Common myeloid progenitor, CD34-positive (primary cell): Measurements from ENCODE around the gene MINAR2.

ENCODE experiments used
- CTCF ChIA-PET: fragments of 350-600 bp; sonication (Branson Sonifier 250); formaldehyde crosslinking; loops from one replicate; lab custom pipeline; 2021; ENCODE audit warnings: antibody characterized with exemption; lab: Charles Lee
- POLR2A ChIA-PET: fragments of 350-600 bp; sonication (Branson Sonifier 250); formaldehyde crosslinking; loops from one replicate; lab custom pipeline; 2021; ENCODE audit warnings: antibody characterized with exemption; lab: Charles Lee
- DNase-seq, 3 donors: peaks; one replicate each; pipeline versions ENCODE4 v3.0.0 to v3.0.0-alpha.2; 2013
- H3K27ac ChIP-seq, 2 experiments: 1 replicate in 1 of 2; 2 replicates in 1 of 2; pipeline ENCODE4 v1.7.0; 2013; ENCODE audit warnings: inconsistent platforms in 2 of 2, low read length in 2 of 2, mild to moderate bottlenecking in 2 of 2, low read depth in 1 of 2, moderate library complexity in 1 of 2; ENCODE audit not compliant: severe bottlenecking in 2 of 2, insufficient read depth in 1 of 2, poor library complexity in 1 of 2
- H3K27me3 ChIP-seq, 5 experiments: replicated peaks in 2 of 5; 1 replicate in 3 of 5; 2 replicates in 2 of 5; pipeline versions ENCODE4 v1.6.1 to v1.7.0; 2013; ENCODE audit warnings: low read length in 4 of 5, mild to moderate bottlenecking in 2 of 5, moderate library complexity in 2 of 5, inconsistent platforms in 1 of 5; ENCODE audit not compliant: insufficient read depth in 5 of 5, control insufficient read depth in 4 of 5
- H3K36me3 ChIP-seq, 4 experiments: 1 replicate in 2 of 4; 2 replicates in 2 of 4; pipeline versions ENCODE4 v1.6.1 to v1.7.0; 2013; ENCODE audit warnings: low read length in 3 of 4, control low read depth in 1 of 4, mild to moderate bottlenecking in 1 of 4; ENCODE audit not compliant: control insufficient read depth in 4 of 4, insufficient read depth in 4 of 4
- H3K4me1 ChIP-seq, 4 experiments: 1 replicate in 3 of 4; 2 replicates in 1 of 4; pipeline versions ENCODE4 v1.6.1 to v1.7.1; 2013; ENCODE audit warnings: low read length in 3 of 4, mild to moderate bottlenecking in 3 of 4, control low read depth in 1 of 4, inconsistent platforms in 1 of 4, moderate library complexity in 1 of 4; ENCODE audit not compliant: control insufficient read depth in 4 of 4, insufficient read depth in 4 of 4; ENCODE audit errors: control extremely low read depth in 1 of 4
- H3K4me3 ChIP-seq, 7 experiments: 1 replicate in 4 of 7; 2 replicates in 3 of 7; pipeline versions ENCODE4 v1.5.1 to v1.7.0; 2013; ENCODE audit warnings: mild to moderate bottlenecking in 7 of 7, low read length in 6 of 7, moderate library complexity in 6 of 7, inconsistent platforms in 2 of 7, low read depth in 2 of 7, control low read depth in 1 of 7; ENCODE audit not compliant: insufficient read depth in 4 of 7, control insufficient read depth in 1 of 7; ENCODE audit errors: extremely low read depth in 1 of 7
- H3K9me3 ChIP-seq, 5 experiments: 1 replicate in 4 of 5; 2 replicates in 1 of 5; pipeline versions ENCODE4 v1.6.1 to v1.7.1; 2013; ENCODE audit warnings: low read length in 4 of 5, mild to moderate bottlenecking in 2 of 5, inconsistent platforms in 1 of 5, low read depth in 1 of 5, moderate library complexity in 1 of 5; ENCODE audit not compliant: control insufficient read depth in 4 of 5, insufficient read depth in 2 of 5; ENCODE audit errors: control extremely low read depth in 1 of 5
- WGBS: methylation state at CpG from one replicate; pipeline ENCODE4 v1.1.5; 2013; ENCODE audit not compliant: insufficient coverage; 5-methylcytosine and 5-hydroxymethylcytosine counted together

MINAR2 gene

DNA sequence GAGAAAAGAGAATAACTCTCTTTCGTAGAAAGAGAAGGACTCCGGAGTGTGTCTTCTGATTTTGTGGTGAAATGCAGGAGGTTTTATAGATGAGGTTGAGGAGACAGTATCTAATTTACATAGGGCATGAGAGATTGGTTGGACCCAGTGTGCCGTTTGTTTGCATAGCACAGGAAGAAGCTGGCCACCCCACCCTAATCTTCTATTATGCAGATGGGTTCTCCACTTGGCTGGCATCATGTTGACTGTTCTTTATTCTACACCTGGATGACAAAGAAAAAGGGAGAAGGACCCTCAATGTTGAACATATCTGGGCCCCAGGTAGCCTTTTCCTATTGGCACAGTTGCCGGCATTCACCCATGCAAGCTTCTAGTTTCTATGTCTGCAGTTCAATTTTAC, 23.2 kb upstream of the MINAR2 start:
- no peaks in the 10 kb centered on the region for H3K4me1 ChIP-seq
- H3K9me3 ChIP-seq, result no peaks in the 10 kb centered on the region
- no peak overlapping the region for H3K27ac ChIP-seq
- no peaks in the 10 kb centered on the region for H3K36me3 ChIP-seq
- no peak overlapping the region for H3K4me3 ChIP-seq
- H3K27me3 ChIP-seq, result no peaks in the 10 kb centered on the region
- DNase-seq, result no peak
- ChIA-PET POLR2A (no interaction called here), CTCF (no interaction called here)
- WGBS, result 93% methylated on average over 3 of the region's 4 CpGs

DNA sequence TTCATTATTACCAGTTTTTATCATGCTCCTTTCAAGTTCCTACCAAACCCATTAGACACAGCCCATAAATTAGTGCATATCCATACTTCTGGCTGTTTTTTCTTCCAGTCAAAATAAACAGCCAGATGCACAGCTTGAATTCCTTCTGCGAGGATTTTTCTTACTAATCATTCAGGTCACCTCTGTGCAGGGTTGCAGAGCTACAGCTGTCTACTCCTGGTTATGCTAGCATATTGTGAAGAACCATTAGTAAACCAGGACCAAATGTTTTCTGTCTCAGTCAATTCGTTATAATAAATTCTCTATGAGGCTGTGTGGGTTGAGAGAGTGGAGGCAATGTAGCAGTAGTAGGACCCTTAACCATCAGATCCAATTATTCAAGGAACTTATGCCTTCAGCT, 8.1 kb upstream of the MINAR2 start:
- H3K36me3 ChIP-seq, result no peaks in the 10 kb centered on the region
- H3K9me3 ChIP-seq, result no peaks in the 10 kb centered on the region
- no peak overlapping the region for H3K27ac ChIP-seq
- 100% methylated on average over 1 of the region's 2 CpGs for WGBS
- ChIA-PET POLR2A (no interaction called here), CTCF (interaction anchor here (1.3 kb wide), 1 partner anchor 28 kb away, joined by 3 read pairs; no protein-coding TSS in a partner anchor)
- no peaks in the 10 kb centered on the region for H3K4me1 ChIP-seq
- H3K4me3 ChIP-seq, result no peak overlapping the region
- DNase-seq, result no peak
- peaks cover 0 to 3% (median 0%) of the 10 kb centered on the region in 5 experiments for H3K27me3 ChIP-seq

DNA sequence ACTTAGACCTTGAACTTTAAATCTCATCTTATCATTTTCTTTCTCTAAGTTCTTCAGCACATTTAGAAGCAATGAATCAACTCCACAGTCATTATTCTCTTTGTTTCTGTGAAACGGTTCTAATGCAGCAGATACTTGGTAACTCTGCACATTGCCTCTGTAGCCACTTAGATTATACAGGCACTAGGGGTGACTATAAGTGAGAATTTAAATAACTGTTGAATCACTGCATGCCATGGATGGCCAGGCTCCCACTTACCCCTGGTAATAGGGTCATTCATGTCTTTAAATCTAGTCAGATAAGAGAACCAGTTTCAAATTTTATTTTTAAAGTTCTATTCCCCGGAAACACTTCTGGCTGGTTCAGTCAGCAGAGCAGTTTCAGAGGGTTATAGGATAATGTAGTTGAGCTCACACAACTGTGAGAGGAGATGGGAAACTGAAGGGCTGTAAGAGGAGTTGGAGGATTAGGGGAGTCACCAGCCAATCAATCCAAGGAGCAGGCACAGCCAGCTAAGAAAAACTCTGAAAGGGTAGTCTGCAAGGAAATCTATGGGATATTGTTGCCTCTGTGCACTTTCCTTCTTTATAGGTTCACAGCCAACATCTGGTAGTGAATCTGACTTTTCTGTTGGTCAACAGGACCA, 4.2 kb upstream of the MINAR2 start:
- no CpG with 5 or more reads among the region's 2 CpGs for WGBS
- CTCF ChIA-PET, result no interaction called here
- H3K4me3 ChIP-seq, result no peak overlapping the region
- H3K9me3 ChIP-seq, result no peaks in the 10 kb centered on the region
- peaks cover 0 to 3% (median 0%) of the 10 kb centered on the region in 5 experiments for H3K27me3 ChIP-seq
- no peaks in the 10 kb centered on the region for H3K4me1 ChIP-seq
- POLR2A ChIA-PET, result no interaction called here
- no peak overlapping the region for H3K27ac ChIP-seq
- no peaks in the 10 kb centered on the region for H3K36me3 ChIP-seq
- DNase-seq, result no peak

DNA sequence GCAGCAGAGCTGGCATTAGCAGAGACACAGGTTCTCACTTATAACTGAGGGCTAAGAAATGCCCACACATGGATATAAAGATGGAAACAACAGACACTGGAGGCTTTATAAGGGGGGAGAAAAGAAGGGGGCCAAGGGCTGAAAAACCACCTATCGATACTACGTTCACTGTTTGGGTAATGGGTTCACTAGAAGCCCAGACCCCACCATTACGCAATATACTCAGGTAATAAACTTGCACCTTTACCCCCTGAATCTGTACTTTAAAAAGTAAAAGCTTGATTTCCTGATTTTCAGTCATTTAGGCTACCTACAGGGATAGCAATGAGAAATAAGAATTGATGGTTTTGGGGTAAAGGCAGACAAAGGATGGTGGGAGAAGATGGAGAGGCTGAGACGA, 1.9 kb upstream of the MINAR2 start:
- H3K4me1 ChIP-seq, result no peaks in the 10 kb centered on the region
- DNase-seq, result no peak
- no peaks in the 10 kb centered on the region for H3K9me3 ChIP-seq
- peaks cover 0 to 3% (median 0%) of the 10 kb centered on the region in 5 experiments for H3K27me3 ChIP-seq
- WGBS, result no CpG with 5 or more reads among the region's 4 CpGs
- ChIA-PET POLR2A (no interaction called here), CTCF (no interaction called here)
- H3K36me3 ChIP-seq, result no peaks in the 10 kb centered on the region
- H3K4me3 ChIP-seq, result no peak overlapping the region
- no peak overlapping the region for H3K27ac ChIP-seq

DNA sequence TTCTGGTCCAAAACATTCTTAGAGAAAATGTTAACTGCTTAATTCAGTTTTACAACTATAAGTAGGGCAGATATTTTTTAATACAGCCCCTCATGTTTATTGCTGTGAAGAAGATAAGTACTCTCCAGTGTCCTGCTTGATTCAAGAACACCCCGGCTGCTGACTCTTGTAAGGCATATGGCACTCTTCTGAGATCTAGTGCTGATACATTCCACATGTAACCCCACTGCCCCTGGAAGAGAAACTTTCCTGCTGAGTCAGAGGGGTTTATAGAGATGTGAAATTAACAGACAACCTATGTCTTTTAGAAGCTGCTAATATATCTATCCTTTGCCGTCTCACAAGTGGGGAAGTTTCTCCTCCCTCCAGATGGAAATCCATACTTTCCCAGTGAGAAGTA, 1.0 kb upstream of the MINAR2 start:
- no peak for DNase-seq
- ChIA-PET POLR2A (no interaction called here), CTCF (no interaction called here)
- H3K27me3 ChIP-seq, result peaks cover 0 to 3% (median 0%) of the 10 kb centered on the region in 5 experiments
- no peaks in the 10 kb centered on the region for H3K36me3 ChIP-seq
- H3K9me3 ChIP-seq, result no peaks in the 10 kb centered on the region
- H3K4me1 ChIP-seq, result no peaks in the 10 kb centered on the region
- no peak overlapping the region for H3K27ac ChIP-seq
- H3K4me3 ChIP-seq, result no peak overlapping the region
- no CpG with 5 or more reads among the region's 2 CpGs for WGBS

DNA sequence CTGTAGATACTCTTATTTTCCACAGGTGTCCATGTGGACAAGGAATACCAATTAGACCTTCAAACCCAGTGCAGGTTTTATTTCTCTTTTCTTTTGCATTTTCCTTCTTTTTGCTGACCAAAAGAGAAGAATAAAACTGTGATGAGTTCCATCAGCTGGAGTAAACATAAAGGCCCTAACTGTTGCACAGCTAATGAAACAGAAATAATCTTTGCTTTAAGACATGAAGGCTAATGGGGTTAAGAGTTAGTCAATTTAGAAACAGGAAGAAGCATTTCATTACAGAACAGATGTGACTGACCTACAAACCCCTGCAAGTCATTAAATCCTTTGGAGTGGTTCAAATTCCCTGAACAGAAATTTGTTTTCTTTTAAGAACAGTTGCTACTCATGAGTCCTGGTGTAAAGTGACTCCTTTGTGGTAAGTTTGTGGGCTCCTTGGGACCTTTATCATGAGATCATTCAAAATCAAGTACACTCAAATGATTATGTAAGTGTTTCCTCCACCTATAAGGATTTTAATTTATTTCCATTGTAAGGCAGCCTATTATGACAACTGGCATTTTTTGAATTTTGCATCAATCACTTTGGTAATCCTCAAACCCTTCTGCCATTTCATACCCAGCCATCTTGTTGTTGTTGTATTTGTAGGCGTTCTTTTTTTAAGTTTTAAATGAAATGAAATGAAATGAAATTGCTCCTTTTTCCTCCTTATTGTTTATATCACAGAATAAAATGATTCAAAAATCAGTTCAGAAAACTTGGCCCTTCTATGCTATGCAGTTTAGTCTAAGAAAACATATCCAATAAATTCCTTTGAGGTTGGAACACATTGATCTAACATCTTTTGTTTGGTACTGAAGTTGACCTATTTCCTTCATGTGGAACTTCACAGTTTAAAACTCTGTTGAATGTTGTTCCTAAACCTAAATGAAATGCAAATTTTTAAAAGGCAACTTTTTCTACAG, 1.3 kb downstream of the MINAR2 start:
- H3K27ac ChIP-seq, result no peak overlapping the region
- H3K4me3 ChIP-seq, result no peak overlapping the region
- CTCF ChIA-PET, result interaction anchor here (1.5 kb wide), 1 partner anchor 22 kb away, joined by 3 read pairs; no protein-coding TSS in a partner anchor
- H3K36me3 ChIP-seq, result no peaks in the 10 kb centered on the region
- no CpG with 5 or more reads among the region's 1 CpG for whole genome bisulfite sequencing
- POLR2A ChIA-PET, result no interaction called here
- H3K27me3 ChIP-seq, result no peaks in the 10 kb centered on the region
- H3K9me3 ChIP-seq, result no peaks in the 10 kb centered on the region
- DNase-seq, result no peak
- no peaks in the 10 kb centered on the region for H3K4me1 ChIP-seq
